Activated T-helper 2 cell treated with anti-CD3 and anti-CD28 coated beads, Interferon-gamma antibody, Interleukin-2, Interleukin-4, amounts not matched to agents 10 μg/mL and 5 μg/mL and 100 μg/mL, durations not matched to agents 14 hours and 24 hours and 36 hours (primary cell): ENCODE data around the gene GSKIP. TPM values are rescaled to one million over a fixed set of nuclear protein-coding genes. Genes with fewer than 3 reads are reported as not detected.

Experiments
- DNase-seq: peaks from one replicate; pipeline ENCODE4 v3.0.0; 2021; ENCODE audit warnings: low spot score
- H3K27ac Mint-ChIP-seq: one replicate; pipeline ENCODE4 v1.8.0; 2021; ENCODE audit warnings: mixed read lengths
- H3K27me3 Mint-ChIP-seq: one replicate; pipeline ENCODE4 v1.8.0; 2021; ENCODE audit warnings: low read depth, mixed read lengths
- H3K36me3 Mint-ChIP-seq: one replicate; pipeline ENCODE4 v1.8.0; 2021; ENCODE audit warnings: low read depth, mixed read lengths
- H3K4me1 Mint-ChIP-seq: one replicate; pipeline ENCODE4 v1.8.0; 2021; ENCODE audit warnings: low read depth, mixed read lengths
- H3K4me3 Mint-ChIP-seq: one replicate; pipeline ENCODE4 v1.8.0; 2021; ENCODE audit warnings: low read depth, mild to moderate bottlenecking, moderate library complexity, mixed read lengths
- H3K9me3 Mint-ChIP-seq: one replicate; pipeline ENCODE4 v1.8.0; 2021; ENCODE audit warnings: mixed read lengths
- intact Hi-C: fragments of 100-400 bp; cut with micrococcal nuclease; formaldehyde crosslinking; loops from one replicate; pipeline ENCODE4 v1.15.1; 2023
- total RNA-seq: library from RNA; stranded (reverse); gene quantifications from 2 replicates; pipeline ENCODE4 v1.2.3, GENCODE V29; 2022

GSKIP gene
- total RNA-seq, 1 donor from 2014 or later = 21.3 TPM

- peaks cover 18% of the 10 kb centered on the region for H3K36me3 Mint-ChIP-seq
- H3K4me1 Mint-ChIP-seq = peaks cover 6% of the 10 kb centered on the region
- H3K27ac Mint-ChIP-seq = no peak overlapping the region
- no peak for DNase-seq
- no peaks in the 10 kb centered on the region for H3K9me3 Mint-ChIP-seq
- intact Hi-C loops = no loop called here
- no peak overlapping the region for H3K4me3 Mint-ChIP-seq
- H3K27me3 Mint-ChIP-seq = no peaks in the 10 kb centered on the region
Measured at GRCh38 chr14:96385385-96385784, 22.1 kb downstream of the GSKIP start.

- H3K27me3 Mint-ChIP-seq = peaks cover 8% of the 10 kb centered on the region
- intact Hi-C loops = loop anchor here (1.0 to 10.0 kb wide), 2 partner anchors 28 to 114 kb away; partner anchors contain the start of genes ATG2B, GSKIP and PAPOLA
- H3K4me3 Mint-ChIP-seq = peak overlapping the region; percentile 91
- no peaks in the 10 kb centered on the region for H3K36me3 Mint-ChIP-seq
- peaks cover 1% of the 10 kb centered on the region for H3K4me1 Mint-ChIP-seq
- no peaks in the 10 kb centered on the region for H3K9me3 Mint-ChIP-seq
- no peak for DNase-seq
- no peak overlapping the region for H3K27ac Mint-ChIP-seq
Measured at GRCh38 chr14:96390965-96391292, 27.6 kb downstream of the GSKIP start.

DNA sequence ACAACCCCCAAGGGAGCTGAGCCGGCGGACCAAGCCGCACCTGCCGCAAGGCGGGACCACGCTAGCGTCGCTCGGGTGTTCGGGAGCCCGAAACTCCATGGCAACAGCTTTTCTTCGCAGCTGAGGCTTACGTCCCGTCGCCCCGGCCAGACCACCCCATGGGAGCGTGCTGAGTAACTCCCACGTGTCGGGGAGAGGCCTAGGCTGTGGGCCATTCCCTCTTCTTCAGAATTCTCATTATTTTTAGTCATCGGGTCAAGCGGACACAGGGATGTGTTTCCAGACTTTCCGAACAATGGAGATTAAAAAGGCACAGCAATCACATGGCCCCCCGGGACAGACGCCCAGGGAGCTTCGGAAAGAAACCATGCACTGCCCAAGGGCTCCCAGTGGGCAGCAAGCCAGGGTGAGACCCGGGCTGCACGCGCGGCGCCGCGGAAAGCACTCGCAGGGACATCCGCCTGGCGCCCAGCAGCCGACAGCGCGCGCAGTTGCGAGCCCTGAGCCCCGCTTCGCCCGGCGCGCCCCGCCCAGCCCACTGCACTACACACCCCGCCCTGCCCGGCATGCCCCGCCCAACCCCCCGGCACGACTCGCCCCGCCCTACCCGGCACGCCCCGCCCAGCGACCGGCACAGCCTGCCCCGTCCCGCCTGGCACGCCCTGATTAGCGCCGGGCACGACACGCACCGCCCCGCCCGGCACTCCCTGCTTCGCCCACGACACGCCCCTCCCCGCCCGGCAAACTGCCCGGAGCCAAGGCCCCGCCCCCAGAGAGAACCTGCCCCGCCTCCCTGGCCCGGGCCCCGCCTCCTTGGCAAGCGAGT is 28.2 kb downstream of the GSKIP start:
- intact Hi-C loops = loop anchor here (1.0 to 10.0 kb wide), 2 partner anchors 28 to 113 kb away; partner anchors contain the start of genes ATG2B, GSKIP and PAPOLA
- H3K36me3 Mint-ChIP-seq = no peaks in the 10 kb centered on the region
- no peaks in the 10 kb centered on the region for H3K9me3 Mint-ChIP-seq
- DNase-seq = peak; percentile 99
- H3K4me3 Mint-ChIP-seq = peak overlapping the region; percentile 91
- H3K27me3 Mint-ChIP-seq = peaks cover 11% of the 10 kb centered on the region
- H3K27ac Mint-ChIP-seq = no peak overlapping the region
- peaks cover 1% of the 10 kb centered on the region for H3K4me1 Mint-ChIP-seq

- H3K36me3 Mint-ChIP-seq = no peaks in the 10 kb centered on the region
- no peak overlapping the region for H3K27ac Mint-ChIP-seq
- H3K4me1 Mint-ChIP-seq = peaks cover 1% of the 10 kb centered on the region
- H3K27me3 Mint-ChIP-seq = peaks cover 11% of the 10 kb centered on the region
- no peaks in the 10 kb centered on the region for H3K9me3 Mint-ChIP-seq
- peak overlapping the region; percentile 91 for H3K4me3 Mint-ChIP-seq
- DNase-seq = no peak
- intact Hi-C loops = loop anchor here (10.0 kb wide), 1 partner anchor 112 kb away; the partner anchor contains the start of gene PAPOLA
Measured at GRCh38 chr14:96393071-96393691, 29.9 kb downstream of the GSKIP start.

DNA sequence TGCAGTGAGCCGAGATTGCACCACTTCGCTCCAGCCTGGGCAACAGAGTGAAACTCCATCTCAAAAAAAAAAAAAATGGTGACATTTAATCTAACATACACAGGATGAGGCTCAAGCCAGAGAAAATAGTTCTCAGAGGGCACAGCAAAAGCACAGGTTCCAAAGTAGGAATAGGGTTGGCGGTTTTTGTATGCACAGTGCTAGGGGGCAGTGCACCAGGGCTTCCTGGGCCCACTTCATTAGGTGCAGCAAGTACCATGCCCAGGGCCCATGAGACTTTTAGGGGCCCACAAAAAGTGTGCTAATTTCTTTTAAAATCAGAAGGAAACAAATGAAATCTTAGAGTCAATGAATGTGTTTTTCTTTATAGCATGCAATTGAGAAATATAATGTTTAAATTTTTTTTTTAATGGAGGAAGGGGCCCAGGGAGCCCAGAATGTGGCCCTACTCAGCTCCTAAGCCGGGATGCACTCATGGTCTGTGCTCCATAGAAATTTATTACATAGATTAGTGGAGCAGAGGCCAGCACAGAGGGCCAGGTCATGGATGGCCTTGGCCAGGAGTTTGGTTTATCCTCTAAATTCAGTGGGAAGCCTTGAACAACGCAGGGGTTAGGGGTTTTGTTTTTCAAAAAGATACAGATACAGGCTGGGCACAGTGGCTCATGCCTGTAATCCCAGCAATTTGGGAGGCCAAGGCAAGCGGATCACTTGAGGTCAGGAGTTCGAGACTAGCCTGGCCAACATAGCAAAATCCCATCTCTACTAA is 30.9 kb downstream of the GSKIP start:
- no peak overlapping the region for H3K27ac Mint-ChIP-seq
- H3K4me1 Mint-ChIP-seq = peaks cover 1% of the 10 kb centered on the region
- peaks cover 11% of the 10 kb centered on the region for H3K27me3 Mint-ChIP-seq
- intact Hi-C loops = loop anchor here (10.0 kb wide), 1 partner anchor 111 kb away; the partner anchor contains the start of gene PAPOLA
- H3K36me3 Mint-ChIP-seq = no peaks in the 10 kb centered on the region
- H3K4me3 Mint-ChIP-seq = no peak overlapping the region
- no peak for DNase-seq
- no peaks in the 10 kb centered on the region for H3K9me3 Mint-ChIP-seq

DNA sequence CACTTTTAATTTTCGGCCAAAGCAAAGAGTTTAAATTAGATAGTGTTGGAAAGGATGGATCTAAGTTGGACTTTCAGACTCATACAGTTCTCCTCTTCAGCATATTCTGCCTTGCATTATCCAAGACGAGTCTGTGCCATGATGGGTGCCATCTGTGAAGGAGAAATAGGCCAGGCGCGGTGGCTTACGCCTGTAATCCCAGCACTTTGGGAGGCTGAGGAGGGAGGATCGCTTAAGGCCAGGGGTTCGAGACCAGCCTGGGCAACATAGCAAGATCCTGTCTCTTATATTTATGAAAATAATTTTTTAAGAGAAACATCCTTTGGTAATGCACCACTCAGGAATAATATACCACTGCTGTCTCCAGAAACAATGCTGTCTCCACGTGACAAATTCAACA is 35.1 kb downstream of the GSKIP start:
- intact Hi-C loops = loop anchor here (10.0 kb wide), 1 partner anchor 106 kb away; the partner anchor contains the start of gene PAPOLA
- no peak overlapping the region for H3K4me3 Mint-ChIP-seq

DNA sequence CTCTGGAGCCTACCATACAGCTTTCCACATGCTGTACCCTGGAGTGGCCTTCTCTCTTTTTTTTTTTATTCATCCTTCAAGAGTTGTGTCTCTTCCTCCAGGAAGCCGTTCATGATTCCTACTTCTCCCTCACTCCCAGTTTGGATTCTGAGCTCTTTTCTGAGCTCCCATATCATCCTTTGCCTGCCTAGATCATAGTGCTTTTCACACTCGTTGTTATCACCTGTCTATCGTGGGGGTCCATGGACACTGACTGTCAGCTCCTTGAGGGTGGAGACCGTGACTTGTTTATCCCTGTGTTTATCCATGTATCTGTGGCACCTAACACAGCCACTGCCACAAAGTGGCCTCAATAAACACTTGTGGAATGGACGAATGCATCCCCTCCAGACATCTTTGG is 35.6 kb downstream of the GSKIP start:
- H3K4me3 Mint-ChIP-seq = no peak overlapping the region
- no peak overlapping the region for H3K27ac Mint-ChIP-seq
- no peaks in the 10 kb centered on the region for H3K9me3 Mint-ChIP-seq
- H3K4me1 Mint-ChIP-seq = no peaks in the 10 kb centered on the region
- no peaks in the 10 kb centered on the region for H3K36me3 Mint-ChIP-seq
- no peak for DNase-seq
- peaks cover 9% of the 10 kb centered on the region for H3K27me3 Mint-ChIP-seq
- intact Hi-C loops = loop anchor here (10.0 kb wide), 1 partner anchor 106 kb away; the partner anchor contains the start of gene PAPOLA

More for the DNA sequence above, 35.1 kb downstream of the GSKIP start:
- H3K36me3 Mint-ChIP-seq = no peaks in the 10 kb centered on the region
- H3K9me3 Mint-ChIP-seq = no peaks in the 10 kb centered on the region
- no peak for DNase-seq
- no peak overlapping the region for H3K27ac Mint-ChIP-seq
- H3K4me1 Mint-ChIP-seq = no peaks in the 10 kb centered on the region
- H3K27me3 Mint-ChIP-seq = peaks cover 10% of the 10 kb centered on the region

GRCh38 chr14:96399405-96399804 is 36.1 kb downstream of the GSKIP start:
- Mint-ChIP-seq H3K4me1 (no peaks in the 10 kb centered on the region), H3K27ac (no peak overlapping the region), H3K9me3 (no peaks in the 10 kb centered on the region), H3K4me3 (no peak overlapping the region), H3K36me3 (no peaks in the 10 kb centered on the region), H3K27me3 (peaks cover 11% of the 10 kb centered on the region)
- intact Hi-C loops = loop anchor here (10.0 kb wide), 1 partner anchor 105 kb away; the partner anchor contains the start of gene PAPOLA
- DNase-seq = no peak

DNA sequence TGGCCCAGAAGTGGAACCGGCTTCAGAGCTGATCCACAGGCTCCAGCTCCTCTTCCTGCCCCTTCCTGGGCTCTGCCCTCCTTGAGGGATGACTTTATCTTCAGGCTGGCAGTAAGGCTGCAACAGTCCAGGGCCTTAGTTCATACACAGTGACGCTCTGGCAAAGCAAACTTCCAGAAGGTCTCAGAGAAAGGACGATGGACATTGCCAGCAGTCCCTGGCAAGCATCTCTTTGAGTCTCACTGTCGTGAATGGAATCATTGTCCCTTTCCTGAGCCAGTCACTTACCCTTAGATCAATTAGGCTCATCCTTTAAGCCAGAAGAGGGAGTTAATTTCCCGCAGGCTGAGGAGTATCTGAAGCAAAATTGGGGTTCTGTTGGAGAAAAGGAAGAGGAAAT is 37.2 kb downstream of the GSKIP start:
- H3K27ac Mint-ChIP-seq = no peak overlapping the region
- H3K36me3 Mint-ChIP-seq = no peaks in the 10 kb centered on the region
- intact Hi-C loops = no loop called here
- H3K27me3 Mint-ChIP-seq = peaks cover 6% of the 10 kb centered on the region
- DNase-seq = no peak
- H3K9me3 Mint-ChIP-seq = no peaks in the 10 kb centered on the region
- no peaks in the 10 kb centered on the region for H3K4me1 Mint-ChIP-seq
- H3K4me3 Mint-ChIP-seq = no peak overlapping the region

- H3K27ac Mint-ChIP-seq = no peak overlapping the region
- intact Hi-C loops = no loop called here
- no peaks in the 10 kb centered on the region for H3K4me1 Mint-ChIP-seq
- no peaks in the 10 kb centered on the region for H3K9me3 Mint-ChIP-seq
- H3K36me3 Mint-ChIP-seq = no peaks in the 10 kb centered on the region
- H3K27me3 Mint-ChIP-seq = peaks cover 7% of the 10 kb centered on the region
- DNase-seq = no peak
- H3K4me3 Mint-ChIP-seq = no peak overlapping the region
Measured at GRCh38 chr14:96403409-96403808, 40.1 kb downstream of the GSKIP start.

GRCh38 chr14:96405677-96406076 is 42.4 kb downstream of the GSKIP start:
- no peak overlapping the region for H3K27ac Mint-ChIP-seq

DNA sequence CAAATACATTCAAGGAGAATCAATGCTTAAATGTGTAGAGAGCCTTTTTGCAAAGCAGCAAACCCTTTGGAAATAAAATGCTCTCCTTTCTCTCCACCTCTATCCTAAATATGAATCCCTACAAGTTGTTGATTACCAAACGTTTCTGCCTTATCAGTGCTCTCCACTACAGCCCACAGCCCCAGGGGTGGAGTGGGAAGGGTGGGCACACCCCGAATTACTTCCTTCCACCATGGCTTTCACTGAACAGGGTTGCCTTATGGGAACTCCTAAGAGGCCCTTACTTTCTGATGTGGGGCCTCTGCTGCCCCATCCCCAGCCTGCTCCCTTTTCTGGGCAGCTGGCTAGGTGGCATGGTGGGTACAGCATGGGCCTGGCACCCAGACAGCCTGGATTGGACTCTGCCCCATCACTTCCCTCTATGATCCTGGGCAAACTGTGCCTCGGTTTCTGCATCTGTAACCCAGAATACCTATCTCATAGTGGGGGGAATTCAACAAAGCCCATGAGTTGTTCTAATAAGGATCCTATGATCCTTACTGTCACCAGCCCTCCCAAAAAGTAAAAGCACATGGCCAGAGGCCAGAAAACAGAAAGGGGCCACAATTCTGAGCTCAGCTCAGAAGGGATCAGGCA is 44.7 kb downstream of the GSKIP start:
- intact Hi-C loops = no loop called here
- Mint-ChIP-seq H3K27me3 (peaks cover 6% of the 10 kb centered on the region), H3K36me3 (no peaks in the 10 kb centered on the region), H3K27ac (no peak overlapping the region), H3K4me1 (no peaks in the 10 kb centered on the region), H3K4me3 (no peak overlapping the region), H3K9me3 (no peaks in the 10 kb centered on the region)
- DNase-seq = no peak

More at GRCh38 chr14:96405677-96406076, 42.4 kb downstream of the GSKIP start:
- Mint-ChIP-seq H3K27me3 (peaks cover 6% of the 10 kb centered on the region), H3K36me3 (no peaks in the 10 kb centered on the region), H3K4me1 (no peaks in the 10 kb centered on the region), H3K9me3 (no peaks in the 10 kb centered on the region), H3K4me3 (no peak overlapping the region)
- intact Hi-C loops = no loop called here
- no peak for DNase-seq
